PC-9 (cell line): Measurements from ENCODE around the gene LGR6. TPM values are rescaled to one million over a fixed set of nuclear protein-coding genes. Genes with fewer than 3 reads are reported as not detected.

Source experiments
- BruUV-seq: library from RNA; stranded (reverse); fragments of 400-500 nt; replicated peaks from 2 replicates; lab custom pipeline; 2021; lab: Mats Ljungman, UMichigan
- CTCF ChIA-PET: fragments of 300-600 bp; sonication (Branson Sonifier 250); formaldehyde crosslinking; loops from one replicate; lab custom pipeline; 2022; ENCODE audit warnings: antibody characterized with exemption; lab: Charles Lee
- POLR2A ChIA-PET: fragments of 300-600 bp; sonication (Branson Sonifier 250); formaldehyde crosslinking; loops from one replicate; lab custom pipeline; 2022; ENCODE audit warnings: antibody characterized with exemption; ENCODE audit not compliant: unreplicated experiment; lab: Charles Lee
- DNase-seq, 2 experiments: peaks; one replicate each; pipeline versions ENCODE4 v3.0.0 to v3.0.0-alpha.2; 2015 to 2022; ENCODE audit warnings: mixed read lengths in 1 of 2
- H2AFZ ChIP-seq: fragments of 200-600 bp; sonication (generic); 2 replicates; pipeline ENCODE4 v1.8.1; 2017; ENCODE audit warnings: antibody characterized with exemption
- H3F3A ChIP-seq: fragments of 200-600 bp; sonication (generic); 2 replicates; pipeline ENCODE4 v1.8.1; 2017; ENCODE audit warnings: antibody characterized with exemption, mild to moderate bottlenecking, low read depth; ENCODE audit not compliant: insufficient read depth
- H3K27ac ChIP-seq: fragments of 200-600 bp; sonication (generic); 2 replicates; pipeline ENCODE4 v1.6.1; 2016; ENCODE audit warnings: mixed run types
- H3K27me3 ChIP-seq: fragments of 200-600 bp; sonication (generic); 2 replicates; pipeline ENCODE4 v1.6.1; 2016; ENCODE audit warnings: low read depth, mixed run types; ENCODE audit not compliant: insufficient read depth
- H3K36me3 ChIP-seq: fragments of 200-600 bp; sonication (generic); 2 replicates; pipeline ENCODE4 v1.6.1; 2016; ENCODE audit warnings: low read depth, mixed run types
- H3K4me1 ChIP-seq: fragments of 200-600 bp; sonication (generic); replicated peaks from 2 replicates; pipeline ENCODE4 v1.6.1; 2016; ENCODE audit warnings: mixed run types; ENCODE audit not compliant: insufficient read depth
- H3K4me2 ChIP-seq: fragments of 200-600 bp; sonication (generic); 2 replicates; pipeline ENCODE4 v1.6.1; 2017; ENCODE audit warnings: mixed run types
- H3K4me3 ChIP-seq: fragments of 200-600 bp; sonication (generic); 2 replicates; pipeline ENCODE4 v1.6.1; 2016; ENCODE audit warnings: mixed run types
- H3K79me2 ChIP-seq: fragments of 200-600 bp; sonication (generic); 2 replicates; pipeline ENCODE4 v1.6.1; 2017; ENCODE audit warnings: low read depth, mixed run types
- H3K9me2 ChIP-seq: fragments of 200-600 bp; sonication (generic); 2 replicates; pipeline ENCODE4 v1.8.1; 2017; ENCODE audit warnings: mild to moderate bottlenecking; ENCODE audit not compliant: insufficient read depth
- H3K9me3 ChIP-seq: fragments of 200-600 bp; sonication (generic); 2 replicates; pipeline ENCODE4 v1.8.1; 2016; ENCODE audit warnings: low read depth; ENCODE audit not compliant: insufficient read depth
- H4K20me1 ChIP-seq: fragments of 200-600 bp; sonication (generic); 2 replicates; pipeline ENCODE4 v1.8.1; 2017; ENCODE audit not compliant: insufficient read depth
- CTCF ChIP-seq: fragments of 200-600 bp; sonication (generic); conservative IDR thresholded peaks from 2 replicates; pipeline ENCODE4 v1.6.1; 2017; ENCODE audit warnings: mixed run types, antibody characterized with exemption, mild to moderate bottlenecking, moderate library complexity
- EZH2 ChIP-seq: fragments of 200-600 bp; sonication (generic); IDR thresholded peaks from 2 replicates; pipeline ENCODE4 v1.8.0; 2017; ENCODE audit warnings: antibody characterized with exemption, low read depth
- intact Hi-C: fragments of 100-400 bp; cut with micrococcal nuclease; formaldehyde crosslinking; loops from one replicate; pipeline ENCODE4 v1.10.0; 2022; ENCODE audit not compliant: unreplicated experiment
- total RNA-seq: library from RNA; stranded (reverse); gene quantifications from 2 replicates; pipeline ENCODE4 v1.2.3, GENCODE V29; 2021

The LGR6 gene
- total RNA-seq, 1 experiment from 2014 or later = 5.6 TPM

DNA sequence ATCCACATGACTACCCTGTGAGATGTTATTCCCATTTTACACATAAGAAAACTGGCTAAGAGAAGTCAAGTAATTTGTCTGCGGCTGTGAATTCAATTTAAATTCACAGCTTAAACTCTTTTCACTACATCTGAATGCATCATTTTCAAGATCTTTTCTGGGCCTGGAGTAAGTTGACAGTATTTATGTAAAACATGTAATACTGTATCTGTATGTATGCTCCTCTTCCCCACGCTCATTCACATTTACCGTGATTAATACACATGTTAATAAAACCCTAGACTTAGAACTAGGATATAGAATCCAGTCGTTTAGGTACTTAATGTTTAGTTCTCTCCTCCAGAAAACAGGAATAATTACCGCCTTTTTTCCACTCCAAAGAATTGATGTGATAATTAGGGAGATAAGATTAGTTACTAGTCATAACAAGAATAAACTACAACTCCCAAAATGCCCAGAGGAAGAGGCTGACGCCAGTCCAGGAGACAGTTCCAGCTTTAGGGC lies 154.5 kb downstream of the LGR6 start:
- POLR2A ChIA-PET = interaction anchor here (0.5 to 0.7 kb wide), 4 partner anchors 8 to 1261 kb away, joined by 3 to 6 read pairs (median 4); no protein-coding TSS in a partner anchor
- no peak for DNase-seq
- H2AFZ ChIP-seq = no peak overlapping the region
- H3K9me3 ChIP-seq = no peaks in the 10 kb centered on the region
- no peaks in the 10 kb centered on the region for H3K9me2 ChIP-seq
- H3F3A ChIP-seq = no peaks in the 10 kb centered on the region
- intact Hi-C loops = loop anchor here (10.0 kb wide), 2 partner anchors 67 to 883 kb away; partner anchors contain the start of gene PHLDA3
- no peaks in the 10 kb centered on the region for H3K36me3 ChIP-seq
- H3K4me3 ChIP-seq = no peak overlapping the region
- H3K4me2 ChIP-seq = peak overlapping the region; percentile 50
- H3K4me1 ChIP-seq = peaks cover 45% of the 10 kb centered on the region
- no peaks in the 10 kb centered on the region; the same call in 1 of the 2 replicates for H4K20me1 ChIP-seq
- no peaks in the 10 kb centered on the region for H3K27me3 ChIP-seq
- TF ChIP-seq EZH2 = no peak
- TF ChIP-seq CTCF = no peak
- CTCF ChIA-PET = interaction anchor here (1.0 kb wide), 1 partner anchor 155 kb away, joined by 3 read pairs; no protein-coding TSS in a partner anchor
- peak overlapping the region; percentile 48 for H3K27ac ChIP-seq
- H3K79me2 ChIP-seq = peaks cover 44% of the 10 kb centered on the region
- no TSS peak for BruUV-seq

DNA sequence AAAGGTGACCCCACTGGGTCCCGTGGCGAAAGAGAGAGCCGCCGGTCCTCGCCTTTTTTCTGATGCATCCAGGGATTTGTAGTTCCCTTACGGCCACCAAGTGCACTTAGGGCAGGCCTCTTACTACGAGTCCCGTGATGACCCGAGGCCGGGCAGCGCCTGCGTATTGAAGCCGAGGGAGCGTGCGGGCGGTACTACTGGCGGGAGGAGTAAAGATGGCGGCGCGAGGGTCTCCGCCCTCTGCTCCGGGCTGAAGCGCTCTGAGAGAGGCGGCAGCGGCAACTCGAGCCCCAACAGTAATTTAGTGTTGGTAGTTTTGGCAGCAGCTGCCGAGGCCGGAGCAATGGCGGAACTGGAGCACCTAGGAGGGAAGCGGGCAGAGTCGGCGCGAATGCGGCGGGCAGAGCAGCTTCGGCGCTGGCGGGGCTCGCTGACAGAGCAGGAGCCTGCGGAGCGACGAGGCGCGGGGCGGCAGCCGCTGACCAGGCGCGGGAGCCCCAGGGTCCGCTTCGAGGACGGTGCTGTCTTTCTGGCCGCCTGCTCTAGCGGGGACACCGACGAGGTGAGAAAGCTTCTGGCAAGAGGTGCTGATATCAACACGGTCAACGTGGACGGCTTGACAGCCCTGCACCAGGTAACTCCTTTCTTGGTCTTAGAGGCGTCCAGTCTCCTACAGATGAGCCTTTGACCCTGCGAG lies 155.1 kb downstream of the LGR6 start, which contains the start of gene PPP1R12B:
TSS of gene PPP1R12B (plus strand) at position 191 of the 697 bp plus-strand sequence. CDS start at position 344, 153 bp downstream.
- peak within 1 kb of the TSS; percentile 86 for H3K4me3 ChIP-seq
- TF ChIP-seq EZH2 = no peak
- TF ChIP-seq CTCF = no peak
- POLR2A ChIA-PET = interaction anchor here (0.5 to 0.7 kb wide), 3 partner anchors 58 to 1260 kb away, joined by 3 to 6 read pairs (median 6); no protein-coding TSS in a partner anchor
- H3K27me3 ChIP-seq = no peaks in the 10 kb centered on the region
- peak within 1 kb of the TSS; percentile 85 for H2AFZ ChIP-seq
- intact Hi-C loops = loop anchor here (10.0 kb wide), 2 partner anchors 66 to 884 kb away; partner anchors contain the start of gene PHLDA3
- H4K20me1 ChIP-seq = no peaks in the 10 kb centered on the region; the same call in 1 of the 2 replicates
- H3K36me3 ChIP-seq = no peaks in the 10 kb centered on the region
- peaks cover 45% of the 10 kb centered on the region for H3K4me1 ChIP-seq
- peaks cover 50% of the 10 kb centered on the region for H3K79me2 ChIP-seq
- no peaks in the 10 kb centered on the region for H3K9me2 ChIP-seq
- DNase-seq = peak; percentile 96 to 99
- no peaks in the 10 kb centered on the region for H3K9me3 ChIP-seq
- no peaks in the 10 kb centered on the region for H3F3A ChIP-seq
- peak within 1 kb of the TSS; percentile 56 for H3K27ac ChIP-seq
- peak within 1 kb of the TSS; percentile 87 for H3K4me2 ChIP-seq
- BruUV-seq = no TSS peak
- CTCF ChIA-PET = interaction anchor here (1.0 kb wide), 1 partner anchor 156 kb away, joined by 3 read pairs; no protein-coding TSS in a partner anchor

DNA sequence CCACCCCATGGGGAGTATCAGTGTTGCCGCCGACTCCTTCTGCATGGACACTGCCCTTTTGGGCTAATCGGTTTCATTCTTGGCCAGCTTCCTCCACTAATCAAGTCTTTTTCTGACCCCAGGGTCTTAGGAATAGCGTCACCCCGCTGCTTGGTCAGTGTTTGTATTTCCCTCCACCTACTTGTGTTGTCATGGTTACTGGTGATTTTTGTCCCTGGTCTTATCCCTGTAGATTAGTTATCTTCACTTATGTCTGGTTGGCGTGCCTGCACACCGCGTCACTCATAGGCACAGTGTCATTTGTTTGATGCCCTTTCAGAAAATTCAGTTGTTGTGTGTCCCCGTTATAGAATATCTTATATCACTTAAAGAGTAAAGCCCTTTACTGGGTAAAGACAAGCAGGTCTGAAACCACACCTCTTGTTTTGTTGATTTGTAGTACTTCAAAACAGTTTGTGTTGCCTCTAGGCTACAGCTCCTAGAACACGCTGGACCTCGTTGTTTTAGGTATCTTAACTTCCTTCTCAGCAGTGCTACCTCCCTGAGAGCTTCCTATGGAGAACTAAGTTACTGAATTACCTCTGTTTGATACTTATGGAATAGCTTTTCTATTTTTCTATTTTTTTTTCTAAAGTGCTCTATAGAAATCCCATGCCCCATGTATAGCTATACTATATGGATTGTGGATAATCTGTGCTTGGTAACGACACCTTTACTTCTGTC lies 155.8 kb downstream of the LGR6 start:
- POLR2A ChIA-PET = interaction anchor here (0.5 to 0.8 kb wide), 4 partner anchors 61 to 610 kb away, joined by 3 to 19 read pairs (median 4); no protein-coding TSS in a partner anchor
- BruUV-seq = no TSS peak
- Histone ChIP-seq H3K36me3 (no peaks in the 10 kb centered on the region), H3K9me2 (no peaks in the 10 kb centered on the region), H3K4me1 (peaks cover 52% of the 10 kb centered on the region), H3K4me3 (peak overlapping the region; percentile 86), H2AFZ (peak overlapping the region; percentile 85), H4K20me1 (no peaks in the 10 kb centered on the region; the same call in 1 of the 2 replicates), H3K27me3 (no peaks in the 10 kb centered on the region), H3K9me3 (no peaks in the 10 kb centered on the region), H3F3A (no peaks in the 10 kb centered on the region), H3K27ac (peak overlapping the region; percentile 56), H3K4me2 (peak overlapping the region; percentile 87), H3K79me2 (peaks cover 56% of the 10 kb centered on the region)
- no peak for TF ChIP-seq CTCF
- no peak for TF ChIP-seq EZH2
- intact Hi-C loops = loop anchor here (10.0 kb wide), 2 partner anchors 65 to 885 kb away; partner anchors contain the start of gene PHLDA3
- peak in 1 of 2 experiments; percentile 47 for DNase-seq
- CTCF ChIA-PET = no interaction called here
